ENCODE results near the gene USH2A. TPM values are rescaled to one million over a fixed set of nuclear protein-coding genes. Genes with fewer than 3 reads are reported as not detected.

The USH2A gene
- polyA plus RNA-seq, 1 of the 3 experiments (the other 2 are of a cell fraction): under 0.01 TPM

DNA sequence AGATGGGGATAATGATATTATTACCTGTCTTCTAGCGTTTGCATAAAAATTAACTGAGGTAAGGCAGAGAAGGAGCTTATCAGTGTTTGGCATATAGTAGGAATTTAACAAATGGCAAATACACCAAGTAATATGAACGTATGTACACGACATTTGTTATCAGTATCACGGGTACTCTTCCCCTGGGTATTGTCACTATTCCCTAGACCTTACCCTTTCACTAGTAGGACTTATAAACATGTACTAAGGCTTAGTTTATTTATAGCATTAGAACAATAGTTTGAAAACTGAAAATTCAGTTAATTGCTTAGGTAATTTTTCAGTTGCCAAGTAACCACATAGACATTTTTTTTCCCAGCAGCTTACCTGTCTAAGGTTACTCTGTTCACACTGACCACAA lies 669.1 kb downstream of the USH2A start (continued):
- TF ChIP-seq, protein P1, sequence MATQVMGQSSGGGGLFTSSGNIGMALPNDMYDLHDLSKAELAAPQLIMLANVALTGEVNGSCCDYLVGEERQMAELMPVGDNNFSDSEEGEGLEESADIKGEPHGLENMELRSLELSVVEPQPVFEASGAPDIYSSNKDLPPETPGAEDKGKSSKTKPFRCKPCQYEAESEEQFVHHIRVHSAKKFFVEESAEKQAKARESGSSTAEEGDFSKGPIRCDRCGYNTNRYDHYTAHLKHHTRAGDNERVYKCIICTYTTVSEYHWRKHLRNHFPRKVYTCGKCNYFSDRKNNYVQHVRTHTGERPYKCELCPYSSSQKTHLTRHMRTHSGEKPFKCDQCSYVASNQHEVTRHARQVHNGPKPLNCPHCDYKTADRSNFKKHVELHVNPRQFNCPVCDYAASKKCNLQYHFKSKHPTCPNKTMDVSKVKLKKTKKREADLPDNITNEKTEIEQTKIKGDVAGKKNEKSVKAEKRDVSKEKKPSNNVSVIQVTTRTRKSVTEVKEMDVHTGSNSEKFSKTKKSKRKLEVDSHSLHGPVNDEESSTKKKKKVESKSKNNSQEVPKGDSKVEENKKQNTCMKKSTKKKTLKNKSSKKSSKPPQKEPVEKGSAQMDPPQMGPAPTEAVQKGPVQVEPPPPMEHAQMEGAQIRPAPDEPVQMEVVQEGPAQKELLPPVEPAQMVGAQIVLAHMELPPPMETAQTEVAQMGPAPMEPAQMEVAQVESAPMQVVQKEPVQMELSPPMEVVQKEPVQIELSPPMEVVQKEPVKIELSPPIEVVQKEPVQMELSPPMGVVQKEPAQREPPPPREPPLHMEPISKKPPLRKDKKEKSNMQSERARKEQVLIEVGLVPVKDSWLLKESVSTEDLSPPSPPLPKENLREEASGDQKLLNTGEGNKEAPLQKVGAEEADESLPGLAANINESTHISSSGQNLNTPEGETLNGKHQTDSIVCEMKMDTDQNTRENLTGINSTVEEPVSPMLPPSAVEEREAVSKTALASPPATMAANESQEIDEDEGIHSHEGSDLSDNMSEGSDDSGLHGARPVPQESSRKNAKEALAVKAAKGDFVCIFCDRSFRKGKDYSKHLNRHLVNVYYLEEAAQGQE (IDR thresholded peaks at IDR 0.05; ENCODE audit: low read depth, low read length): no peak
- TF ChIP-seq, protein P2, sequence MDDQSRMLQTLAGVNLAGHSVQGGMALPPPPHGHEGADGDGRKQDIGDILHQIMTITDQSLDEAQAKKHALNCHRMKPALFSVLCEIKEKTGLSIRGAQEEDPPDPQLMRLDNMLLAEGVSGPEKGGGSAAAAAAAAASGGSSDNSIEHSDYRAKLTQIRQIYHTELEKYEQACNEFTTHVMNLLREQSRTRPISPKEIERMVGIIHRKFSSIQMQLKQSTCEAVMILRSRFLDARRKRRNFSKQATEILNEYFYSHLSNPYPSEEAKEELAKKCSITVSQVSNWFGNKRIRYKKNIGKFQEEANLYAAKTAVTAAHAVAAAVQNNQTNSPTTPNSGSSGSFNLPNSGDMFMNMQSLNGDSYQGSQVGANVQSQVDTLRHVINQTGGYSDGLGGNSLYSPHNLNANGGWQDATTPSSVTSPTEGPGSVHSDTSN (IDR thresholded peaks at IDR 0.05): no peak
- TF ChIP-seq FOSL2 (IDR thresholded peaks at IDR 0.05; ENCODE audit: borderline replicate concordance, low read depth) (no peak), GABPA (IDR thresholded peaks at IDR 0.05; ENCODE audit: low read depth) (no peak), MEF2A (IDR thresholded peaks at IDR 0.05; ENCODE audit: borderline replicate concordance, low read depth) (no peak), YY1 (IDR thresholded peaks at IDR 0.05; ENCODE audit: low read depth) (no peak), SMC3 (IDR thresholded peaks at IDR 0.05; ENCODE audit: low read depth, low read length) (no peak), RXRA (IDR thresholded peaks at IDR 0.05; ENCODE audit: borderline replicate concordance, low read depth) (no peak)

DNA sequence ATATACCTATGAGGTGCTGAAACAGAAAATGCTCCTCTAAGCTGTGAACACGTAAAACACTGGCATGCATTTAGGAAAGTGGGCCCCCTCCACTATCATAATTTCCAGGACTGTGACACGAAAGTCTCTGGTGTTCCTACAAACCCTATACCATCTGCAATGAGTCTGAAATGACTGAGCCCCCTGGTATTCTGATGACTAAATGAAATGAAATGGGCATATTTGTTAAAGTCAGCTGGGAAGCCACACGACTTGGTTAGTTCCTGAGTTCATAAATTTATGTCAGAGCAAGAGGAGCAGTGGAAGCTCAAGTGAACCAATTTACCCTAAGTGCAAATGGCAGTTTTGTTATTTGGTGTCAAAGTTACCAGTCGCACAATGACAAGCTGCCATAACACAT lies 673.8 kb downstream of the USH2A start:
- H3F3A ChIP-seq (replicated peaks; ENCODE audit: insufficient read depth): no peaks in the 10 kb centered on the region
- H2AFZ ChIP-seq (ENCODE audit: low read depth): peak overlapping the region; percentile 20; the same call in 1 of the 2 replicates
- no peaks in the 10 kb centered on the region for H3K79me2 ChIP-seq (ENCODE audit: insufficient read depth)
- peak overlapping the region; percentile 7; the same call in 1 of the 2 replicates for H3K4me2 ChIP-seq
- no peak overlapping the region for H3K9ac ChIP-seq
- H3K4me3 ChIP-seq (ENCODE audit: low read depth in 2 of 2, low read length in 1 of 2): no peak overlapping the region
- H3K36me3 ChIP-seq (replicated peaks in 1 of 2; ENCODE audit: control insufficient read depth in 1 of 2, insufficient read depth in 2 of 2, low read length in 1 of 2): no peaks in the 10 kb centered on the region
- 27% methylated on average over 4 of the region's 4 CpGs for WGBS (ENCODE audit: low lambda C conversion rate)
- H3K9me3 ChIP-seq: no peaks in the 10 kb centered on the region
- ChIA-PET POLR2A (no interaction called here), CTCF (no interaction called here)
- no peaks in the 10 kb centered on the region for H3K27me3 ChIP-seq (ENCODE audit: insufficient read depth)
- peaks cover 0 to 6% of the 10 kb centered on the region in 2 experiments; a peak in 2 of 4 replicates for H3K4me1 ChIP-seq (ENCODE audit: control insufficient read depth in 1 of 2, insufficient read depth in 2 of 2, low read depth in 1 of 2, low read length in 1 of 2)
- no peak for DNase-seq
- peak overlapping the region; percentile 27 to 28; a peak in 3 of 4 replicates for H3K27ac ChIP-seq (ENCODE audit: low read depth in 2 of 2, low read length in 1 of 2)
- no peaks in the 10 kb centered on the region for H3K9me2 ChIP-seq
- no peaks in the 10 kb centered on the region for H4K20me1 ChIP-seq (ENCODE audit: insufficient read depth)
- TF ChIP-seq YY1 (IDR thresholded peaks at IDR 0.05; ENCODE audit: low read depth): no peak
- TF ChIP-seq, protein P3, sequence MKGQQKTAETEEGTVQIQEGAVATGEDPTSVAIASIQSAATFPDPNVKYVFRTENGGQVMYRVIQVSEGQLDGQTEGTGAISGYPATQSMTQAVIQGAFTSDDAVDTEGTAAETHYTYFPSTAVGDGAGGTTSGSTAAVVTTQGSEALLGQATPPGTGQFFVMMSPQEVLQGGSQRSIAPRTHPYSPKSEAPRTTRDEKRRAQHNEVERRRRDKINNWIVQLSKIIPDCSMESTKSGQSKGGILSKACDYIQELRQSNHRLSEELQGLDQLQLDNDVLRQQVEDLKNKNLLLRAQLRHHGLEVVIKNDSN (IDR thresholded peaks at IDR 0.05; ENCODE audit: borderline replicate concordance, low read depth): no peak
- no peak for TF ChIP-seq ELF1 (IDR thresholded peaks at IDR 0.05)
- peak; percentile 82 for TF ChIP-seq JUND (IDR thresholded peaks at IDR 0.05)
- no peak for TF ChIP-seq RXRA (IDR thresholded peaks at IDR 0.05; ENCODE audit: borderline replicate concordance, low read depth)
- TF ChIP-seq SIN3A (IDR thresholded peaks at IDR 0.05; ENCODE audit: borderline replicate concordance, low read depth, low read length): no peak
- no peak for TF ChIP-seq RFX5 (IDR thresholded peaks at IDR 0.05; ENCODE audit: low read length)
- TF ChIP-seq, protein P1 (IDR thresholded peaks at IDR 0.05; ENCODE audit: low read depth, low read length): no peak
- no peak for TF ChIP-seq CHD2 (IDR thresholded peaks at IDR 0.05; ENCODE audit: low read length, partially characterized antibody)
- no peak for TF ChIP-seq FOXM1 (IDR thresholded peaks at IDR 0.05; ENCODE audit: low read depth)
- TF ChIP-seq TEAD4 (IDR thresholded peaks at IDR 0.05; ENCODE audit: borderline replicate concordance, insufficient read depth): peak; percentile 63; the same call in 1 of the 2 replicates
- TF ChIP-seq, protein P4, sequence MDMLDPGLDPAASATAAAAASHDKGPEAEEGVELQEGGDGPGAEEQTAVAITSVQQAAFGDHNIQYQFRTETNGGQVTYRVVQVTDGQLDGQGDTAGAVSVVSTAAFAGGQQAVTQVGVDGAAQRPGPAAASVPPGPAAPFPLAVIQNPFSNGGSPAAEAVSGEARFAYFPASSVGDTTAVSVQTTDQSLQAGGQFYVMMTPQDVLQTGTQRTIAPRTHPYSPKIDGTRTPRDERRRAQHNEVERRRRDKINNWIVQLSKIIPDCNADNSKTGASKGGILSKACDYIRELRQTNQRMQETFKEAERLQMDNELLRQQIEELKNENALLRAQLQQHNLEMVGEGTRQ (IDR thresholded peaks at IDR 0.05; ENCODE audit: borderline replicate concordance, low read depth, low read length): no peak
- TF ChIP-seq MEF2A (IDR thresholded peaks at IDR 0.05; ENCODE audit: borderline replicate concordance, low read depth): 0 out of 2 replicates have a peak, but pooled peaks have one; percentile 16
- TF ChIP-seq GATA2 (CRISPR knock-in tag; IDR thresholded peaks at IDR 0.05): no peak
- no peak for TF ChIP-seq EZH2phosphoT487 (IDR thresholded peaks at IDR 0.05; ENCODE audit: borderline replicate concordance, low read depth)
